ENCODE results near the gene WSB1.

- TF ChIP-seq EZH2 (IDR thresholded peaks at IDR 0.05; ENCODE audit: borderline replicate concordance, low read depth, low read length, severe bottlenecking) (no peak), CTCF (IDR thresholded peaks at IDR 0.05; ENCODE audit: borderline replicate concordance, extremely low read depth, low read length, poor library complexity, severe bottlenecking) (no peak)
These were observed 52.5 kb downstream of the WSB1 start for GRCh38 chr17:27346228-27346899.

Measured in DND-41 (cell line).